H1 (cell line): ENCODE measurements around the gene ACTC1. TPM values are rescaled to one million over a fixed set of nuclear protein-coding genes. Genes with fewer than 3 reads are reported as not detected.

ENCODE experiments used
- CTCF ChIP-seq, 3 experiments: IDR thresholded peaks; 1 replicate in 2 of 3; 2 replicates in 1 of 3; pipeline versions ENCODE4 v1.5.1 to v1.6.1; 2011; ENCODE audit warnings: low read length in 3 of 3, mild to moderate bottlenecking in 3 of 3, inconsistent platforms in 2 of 3, low read depth in 1 of 3, moderate library complexity in 1 of 3; ENCODE audit not compliant: insufficient read depth in 1 of 3; ENCODE audit errors: control extremely low read depth in 1 of 3
- PHF8 ChIP-seq: fragments of 200-600 bp; sonication (generic); conservative IDR thresholded peaks from 2 replicates; pipeline ENCODE4 v1.7.1; 2012; ENCODE audit warnings: low read depth, mild to moderate bottlenecking, inconsistent platforms, low read length, moderate library complexity
- SUZ12 ChIP-seq: fragments of 200-600 bp; sonication (generic); IDR thresholded peaks from 2 replicates; pipeline ENCODE4 v1.6.1; 2012; ENCODE audit warnings: mild to moderate bottlenecking, inconsistent platforms, low read length, moderate library complexity, mixed read lengths
- TEAD4 ChIP-seq: IDR thresholded peaks from 2 replicates; pipeline ENCODE4 v1.6.1; 2012; ENCODE audit warnings: low read depth, low read length, inconsistent platforms, mixed read lengths
- ZNF274 ChIP-seq: IDR thresholded peaks from 2 replicates; pipeline ENCODE4 v1.7.0; 2012; ENCODE audit warnings: low read length, borderline replicate concordance; ENCODE audit errors: extremely low read depth
- polyA plus RNA-seq, 7 experiments: library from polyadenylated mRNA; depleted of rRNA in 3 of 7; stranded (reverse) in 5 of 7; unstranded in 2 of 7; fragments of >200 nt in 5 of 7; fragments of 200-250 nt in 2 of 7; gene quantifications; 1 replicate in 5 of 7; 2 replicates in 1 of 7; 4 replicates in 1 of 7; pipeline versions ENCODE4 v1.2.1 to v1.2.3, GENCODE V29; 2011 to 2013; ENCODE audit warnings: missing spikeins in 2 of 7, mixed read lengths in 2 of 7
- total RNA-seq: library from RNA; stranded (reverse); fragmentation: NEBNext Ultra II Directional; extraction: Animal tissue kit (Norgen Biotek cat#: 25700); gene quantifications from 2 replicates; pipeline ENCODE4 v1.2.1, GENCODE V29; 2021

ACTC1 gene
- total and polyA plus RNA-seq, 2 of the 8 experiments (the other 6 are each of a cell fraction or from before 2014, with no cell fraction given) = 37.6 to 90.0 TPM

GRCh38 chr15:34804776-34805175 is 9.4 kb upstream of the ACTC1 start (continued):
- TF ChIP-seq SUZ12 = no peak
- TF ChIP-seq PHF8 = no peak
- no peak for TF ChIP-seq TEAD4
- TF ChIP-seq CTCF (IDR thresholded peaks at IDR 0.05; ENCODE audit: control extremely low read depth in 1 of 3, insufficient read depth in 1 of 3, low read depth in 1 of 3, low read length in 3 of 3) = no peak
- TF ChIP-seq ZNF274 = no peak
- TF ChIP-seq, all 59 proteins: peak for 0
